Adipocyte (in vitro differentiated cells): ENCODE results near the gene CTSA.
A peak's percentile ranks its signal among the peaks of the same experiment; 100 is the strongest.
"Not testable (repeated sequence)": the region's sequence is repeated elsewhere in the genome, so short reads cannot be mapped to it uniquely, and the experiment has no call there.

Experiments
- DNase-seq: peaks from one replicate; pipeline ENCODE4 v3.0.0-alpha.2; 2015; ENCODE audit warnings: low read depth
- H3K27me3 ChIP-seq: replicated peaks from 2 replicates; pipeline ENCODE4 v1.7.0; 2013; ENCODE audit warnings: mild to moderate bottlenecking, low read length, moderate library complexity; ENCODE audit not compliant: control insufficient read depth, insufficient read depth
- H3K36me3 ChIP-seq: 2 replicates; pipeline ENCODE4 v1.7.0; 2013; ENCODE audit warnings: low read length, mild to moderate bottlenecking, moderate library complexity; ENCODE audit not compliant: control insufficient read depth, insufficient read depth, severe bottlenecking
- H3K4me1 ChIP-seq: 2 replicates; pipeline ENCODE4 v1.7.0; 2013; ENCODE audit warnings: mild to moderate bottlenecking, low read length, moderate library complexity; ENCODE audit not compliant: control insufficient read depth, insufficient read depth
- H3K4me3 ChIP-seq: 2 replicates; pipeline ENCODE4 v1.7.0; 2013; ENCODE audit warnings: mild to moderate bottlenecking, low read length, moderate library complexity
- H3K9ac ChIP-seq: 2 replicates; pipeline ENCODE4 v1.7.0; 2013; ENCODE audit warnings: mild to moderate bottlenecking, low read length, moderate library complexity
- H3K9me3 ChIP-seq: 2 replicates; pipeline ENCODE4 v1.7.0; 2013; ENCODE audit warnings: mild to moderate bottlenecking, low read length, moderate library complexity; ENCODE audit not compliant: control insufficient read depth

The CTSA gene

GRCh38 chr20:45921337-45922189 lies 30.4 kb downstream of the CTSA start:
- no peak for DNase-seq
- H3K4me1 ChIP-seq = peaks cover 59% of the 10 kb centered on the region
- H3K9me3 ChIP-seq = no peaks in the 10 kb centered on the region
- no peak overlapping the region for H3K9ac ChIP-seq
- no peaks in the 10 kb centered on the region for H3K27me3 ChIP-seq
- H3K36me3 ChIP-seq = no peaks in the 10 kb centered on the region
- no peak overlapping the region for H3K4me3 ChIP-seq

- no peaks in the 10 kb centered on the region for H3K36me3 ChIP-seq
- H3K27me3 ChIP-seq = no peaks in the 10 kb centered on the region
- H3K4me1 ChIP-seq = peaks cover 38% of the 10 kb centered on the region
- peak; percentile 40 for DNase-seq
- peak overlapping the region; percentile 69 for H3K9ac ChIP-seq
- no peaks in the 10 kb centered on the region for H3K9me3 ChIP-seq
- peak overlapping the region; percentile 60 for H3K4me3 ChIP-seq
These were observed 33.5 kb downstream of the CTSA start for GRCh38 chr20:45924391-45925261.

GRCh38 chr20:45925821-45926506 lies 34.8 kb downstream of the CTSA start:
- DNase-seq = no peak
- Histone ChIP-seq H3K9ac (peak overlapping the region; percentile 0), H3K36me3 (no peaks in the 10 kb centered on the region), H3K27me3 (no peaks in the 10 kb centered on the region), H3K9me3 (no peaks in the 10 kb centered on the region), H3K4me1 (peaks cover 26% of the 10 kb centered on the region), H3K4me3 (no peak overlapping the region)

GRCh38 chr20:45926731-45927070 lies 35.6 kb downstream of the CTSA start:
- Histone ChIP-seq H3K4me3 (no peak overlapping the region), H3K27me3 (no peaks in the 10 kb centered on the region), H3K36me3 (no peaks in the 10 kb centered on the region), H3K9ac (no peak overlapping the region), H3K9me3 (no peaks in the 10 kb centered on the region), H3K4me1 (peaks cover 25% of the 10 kb centered on the region)
- no peak for DNase-seq

GRCh38 chr20:45927071-45927878 lies 36.1 kb downstream of the CTSA start:
- no peak overlapping the region for H3K4me3 ChIP-seq
- H3K27me3 ChIP-seq = no peaks in the 10 kb centered on the region
- H3K36me3 ChIP-seq = no peaks in the 10 kb centered on the region
- H3K4me1 ChIP-seq = peaks cover 22% of the 10 kb centered on the region
- no peak for DNase-seq
- H3K9ac ChIP-seq = no peak overlapping the region
- H3K9me3 ChIP-seq = no peaks in the 10 kb centered on the region

GRCh38 chr20:45931680-45932079 lies 40.5 kb downstream of the CTSA start:
- not testable (repeated sequence) for H3K4me3 ChIP-seq, H3K27me3 ChIP-seq, H3K36me3 ChIP-seq, H3K9ac ChIP-seq, DNase-seq, H3K9me3 ChIP-seq
- peaks cover 15% of the 10 kb centered on the region for H3K4me1 ChIP-seq

- Histone ChIP-seq H3K9me3 (no peaks in the 10 kb centered on the region), H3K4me1 (peaks cover 20% of the 10 kb centered on the region), H3K4me3 (peak overlapping the region; percentile 90), H3K9ac (peak overlapping the region; percentile 100), H3K36me3 (peaks cover 10% of the 10 kb centered on the region), H3K27me3 (no peaks in the 10 kb centered on the region)
- peak; percentile 68 for DNase-seq
These were observed 42.3 kb downstream of the CTSA start for GRCh38 chr20:45933266-45934045.

- peak; percentile 66 for DNase-seq
- peak overlapping the region; percentile 90 for H3K4me3 ChIP-seq
- no peaks in the 10 kb centered on the region for H3K27me3 ChIP-seq
- no peaks in the 10 kb centered on the region for H3K9me3 ChIP-seq
- H3K9ac ChIP-seq = peak overlapping the region; percentile 100
- H3K36me3 ChIP-seq = peaks cover 14% of the 10 kb centered on the region
- peaks cover 20% of the 10 kb centered on the region for H3K4me1 ChIP-seq
These were observed 43.0 kb downstream of the CTSA start for GRCh38 chr20:45934046-45934585.

GRCh38 chr20:45934586-45935415 lies 43.7 kb downstream of the CTSA start, which contains the start of gene PCIF1:
TSS of gene PCIF1 (plus strand) at chr20:45934683. CDS start at chr20:45939000, 4,317 bp downstream.
- DNase-seq = peak; percentile 99

More at GRCh38 chr20:45934586-45935415, 43.7 kb downstream of the CTSA start, which contains the start of gene PCIF1:
- Histone ChIP-seq H3K36me3 (peaks cover 21% of the 10 kb centered on the region), H3K9me3 (no peaks in the 10 kb centered on the region), H3K4me3 (peak within 1 kb of the TSS; percentile 90), H3K4me1 (peaks cover 20% of the 10 kb centered on the region), H3K27me3 (no peaks in the 10 kb centered on the region), H3K9ac (peak within 1 kb of the TSS; percentile 100)
